A549 (cell line): Measurements from ENCODE around the gene NKX2-8. TPM values are rescaled to one million over a fixed set of nuclear protein-coding genes. Genes with fewer than 3 reads are reported as not detected.

Source experiments
- ATAC-seq, 2 experiments: fragments of 200-7000 bp in 1 of 2; fragments of >200 bp in 1 of 2; cut with Nextera tagmentation in 1 of 2; cut with Tn5 transposase in 1 of 2; 3 replicates each; pipeline versions ENCODE4 v1.8.0 to v1.9.1; 2018 to 2020; ENCODE audit warnings: mild to moderate bottlenecking in 1 of 2, moderate library complexity in 1 of 2
- CTCF ChIA-PET: fragments of 300-600 bp; sonication (Branson Sonifier 250); formaldehyde crosslinking; extraction: SDS; loops from one replicate; lab custom pipeline; 2021; ENCODE audit warnings: antibody characterized with exemption, inconsistent platforms; lab: Yijun Ruan, JAX
- POLR2A ChIA-PET: fragments of 350-600 bp; formaldehyde crosslinking; extraction: SDS; loops from one replicate; lab custom pipeline; 2021; ENCODE audit warnings: antibody characterized with exemption, inconsistent platforms; lab: Yijun Ruan, JAX
- DNase-seq, 2 experiments: peaks; one replicate each; pipeline versions ENCODE4 v3.0.0 to v3.0.0-alpha.2; 2011 to 2016; ENCODE audit warnings: low read depth in 1 of 2, low spot score in 1 of 2
- FAIRE-seq: peaks from 2 replicates; lab custom pipeline; 2011; peaks lifted over from hg19 to GRCh38; lab: Jason Lieb, UNC
- H3K27ac ChIP-seq, 2 experiments: fragments of >200 bp; sonication (Bioruptor Twin); formaldehyde crosslinking; 3 replicates each; pipeline ENCODE4 v1.5.1; 2016 to 2017
- H3K4me1 ChIP-seq: fragments of >200 bp; sonication (Bioruptor Twin); formaldehyde crosslinking; 3 replicates; pipeline ENCODE4 v1.6.1; 2016
- H3K4me2 ChIP-seq: fragments of >200 bp; sonication (Bioruptor Twin); formaldehyde crosslinking; 3 replicates; pipeline ENCODE4 v1.6.1; 2016
- H3K4me3 ChIP-seq: fragments of >200 bp; sonication (Bioruptor Twin); formaldehyde crosslinking; 3 replicates; pipeline ENCODE4 v1.5.1; 2016
- H3K9me3 ChIP-seq: fragments of >200 bp; sonication (Bioruptor Twin); formaldehyde crosslinking; 3 replicates; pipeline ENCODE4 v1.6.1; 2016
- BCL3 ChIP-seq: fragments of >200 bp; sonication (Bioruptor Twin); formaldehyde crosslinking; IDR thresholded peaks from 3 replicates; pipeline ENCODE4 v1.6.1; 2016
- CHD2 ChIP-seq: fragments of 150-350 bp; IDR thresholded peaks from 2 replicates; pipeline ENCODE4 v1.6.1; 2014; ENCODE audit warnings: low read length; ENCODE audit not compliant: partially characterized antibody
- E2F6 ChIP-seq: IDR thresholded peaks from 2 replicates; pipeline ENCODE4 v1.6.1; 2012; ENCODE audit warnings: low read depth, borderline replicate concordance
- EHMT2 ChIP-seq: fragments of 200-600 bp; sonication (generic); IDR thresholded peaks from 2 replicates; pipeline ENCODE4 v1.6.1; 2016; ENCODE audit warnings: antibody characterized with exemption, low read depth, mild to moderate bottlenecking, moderate library complexity
- ELK1 ChIP-seq: fragments of 150-350 bp; IDR thresholded peaks from 2 replicates; pipeline ENCODE4 v1.6.1; 2014; ENCODE audit warnings: low read depth, mild to moderate bottlenecking, low read length
- GATA3 ChIP-seq: IDR thresholded peaks from 2 replicates; pipeline ENCODE4 v1.6.1; 2012; ENCODE audit warnings: borderline replicate concordance
- HDAC2 ChIP-seq: fragments of 200-600 bp; sonication (generic); IDR thresholded peaks from 2 replicates; pipeline ENCODE4 v1.6.1; 2016
- JUN ChIP-seq, 2 experiments: fragments of >200 bp; sonication (Bioruptor Twin); formaldehyde crosslinking; IDR thresholded peaks; 2 replicates in 1 of 2; 3 replicates in 1 of 2; pipeline ENCODE4 v1.6.1; 2016 to 2017
- JUNB ChIP-seq: fragments of >200 bp; sonication (Bioruptor Twin); formaldehyde crosslinking; IDR thresholded peaks from 2 replicates; pipeline ENCODE4 v1.6.1; 2016
- KDM5A ChIP-seq: fragments of 200-600 bp; sonication (generic); IDR thresholded peaks from 2 replicates; pipeline ENCODE4 v1.6.1; 2016; ENCODE audit warnings: antibody characterized with exemption, mild to moderate bottlenecking
- MAFK ChIP-seq: fragments of 450-650 bp; IDR thresholded peaks from 2 replicates; pipeline ENCODE4 v1.6.1; 2014; ENCODE audit not compliant: partially characterized antibody
- MAX ChIP-seq: IDR thresholded peaks from 2 replicates; pipeline ENCODE4 v1.6.1; 2012
- PBX3 ChIP-seq: IDR thresholded peaks from 2 replicates; pipeline ENCODE4 v1.6.1; 2012
- REST ChIP-seq: fragments of 200-600 bp; sonication (generic); IDR thresholded peaks from 2 replicates; pipeline ENCODE4 v1.6.1; 2016; ENCODE audit warnings: antibody characterized with exemption, mild to moderate bottlenecking, moderate library complexity
- ZFP36 ChIP-seq: fragments of 450-650 bp; IDR thresholded peaks from 2 replicates; pipeline ENCODE4 v1.6.1; 2014; ENCODE audit warnings: borderline replicate concordance; ENCODE audit not compliant: partially characterized antibody
- ZSCAN20 ChIP-seq: fragments of 250-450 bp; sonication (Bioruptor Pico); IDR thresholded peaks from 2 replicates; pipeline ENCODE4 v1.8.0; 2022; ENCODE audit warnings: mild to moderate bottlenecking, moderate library complexity
- WGBS: methylation state at CpG from one replicate; pipeline ENCODE4 v1.1.6; 2017; ENCODE audit errors: missing lambda C conversion rate; 5-methylcytosine and 5-hydroxymethylcytosine counted together
- polyA plus RNA-seq, 4 experiments: library from polyadenylated mRNA; depleted of rRNA in 3 of 4; stranded (reverse); fragments of >200 nt; fragmentation: RNase III in 1 of 4; extraction: RNeasy Plus Mini Kit Qiagen cat#74134 plus additional on column Dnase treatment in 1 of 4; gene quantifications; 2 replicates in 3 of 4; 3 replicates in 1 of 4; pipeline ENCODE4 v1.2.3, GENCODE V29; 2011 to 2017

Gene NKX2-8
- polyA plus RNA-seq, 2 of the 4 experiments (the other 2 are of a cell fraction) = 0.58 to 0.68 TPM

GRCh38 chr14:36583893-36584811, 1.7 kb upstream of the NKX2-8 start:
- 89% methylated on average over 44 of the region's 53 CpGs for WGBS

GRCh38 chr14:36583242-36583892, 953 bp upstream of the NKX2-8 start:
- TF ChIP-seq CHD2 (no peak), REST (no peak), JUNB (no peak), ZSCAN20 (CRISPR knock-in tag) (no peak)
- CTCF ChIA-PET = interaction anchor here (1.3 to 2.9 kb wide), 5 partner anchors 21 to 30 kb away, joined by 3 to 9 read pairs (median 6); no protein-coding TSS in a partner anchor
- Histone ChIP-seq H3K4me3 (no peak overlapping the region), H3K27ac (no peak overlapping the region), H3K4me2 (no peak overlapping the region), H3K9me3 (no peaks in the 10 kb centered on the region), H3K4me1 (no peaks in the 10 kb centered on the region)
- no peak for ATAC-seq
- 94% methylated on average over 28 of the region's 33 CpGs for WGBS
- POLR2A ChIA-PET = interaction anchor here (1.3 kb wide), 1 partner anchor 22 kb away, joined by 5 read pairs; no protein-coding TSS in a partner anchor
- no peak for FAIRE-seq
- no peak for DNase-seq

More at GRCh38 chr14:36583893-36584811, 1.7 kb upstream of the NKX2-8 start:
- Histone ChIP-seq H3K4me2 (no peak overlapping the region), H3K4me1 (no peaks in the 10 kb centered on the region), H3K27ac (no peak overlapping the region), H3K9me3 (no peaks in the 10 kb centered on the region), H3K4me3 (no peak overlapping the region)
- no peak for ATAC-seq
- TF ChIP-seq MAFK (no peak), JUN (IDR thresholded peaks at IDR 0.05) (no peak), KDM5A (no peak), MAX (no peak), ELK1 (no peak), GATA3 (no peak), ZSCAN20 (CRISPR knock-in tag) (no peak), PBX3 (no peak), HDAC2 (no peak), ZFP36 (no peak), BCL3 (no peak), EHMT2 (no peak), E2F6 (no peak)
- POLR2A ChIA-PET = no interaction called here
- CTCF ChIA-PET = interaction anchor here (1.1 to 2.0 kb wide), 4 partner anchors 20 to 566 kb away, joined by 3 to 9 read pairs (median 4); no protein-coding TSS in a partner anchor
- FAIRE-seq = no peak
- no peak for DNase-seq
